SK-N-MC (cell line): Measurements from ENCODE around the gene STK16.
"Not testable (repeated sequence)": the region's sequence is repeated elsewhere in the genome, so short reads cannot be mapped to it uniquely, and the experiment has no call there.

ENCODE experiments used
- DNase-seq: peaks from one replicate; pipeline ENCODE4 v3.0.0-alpha.2; 2011; ENCODE audit warnings: low read depth, low spot score
- H3K27ac ChIP-seq: fragments of 200-600 bp; sonication (generic); 2 replicates; pipeline ENCODE4 v1.5.1; 2016; ENCODE audit warnings: mixed run types
- H3K36me3 ChIP-seq: fragments of 200-600 bp; sonication (generic); 2 replicates; pipeline ENCODE4 v1.6.1; 2017; ENCODE audit warnings: antibody characterized with exemption, low read length, mixed read lengths; ENCODE audit not compliant: insufficient read depth
- H3K4me3 ChIP-seq: fragments of 200-600 bp; sonication (generic); 2 replicates; pipeline ENCODE4 v1.5.1; 2016
- H3K9ac ChIP-seq: fragments of 200-600 bp; sonication (generic); 2 replicates; pipeline ENCODE4 v1.8.0; 2017; ENCODE audit warnings: mixed run types, mixed read lengths; ENCODE audit not compliant: insufficient read length
- H3K9me3 ChIP-seq: fragments of 200-600 bp; sonication (generic); 2 replicates; pipeline ENCODE4 v1.6.1; 2017; ENCODE audit warnings: low read depth, mild to moderate bottlenecking, antibody characterized with exemption, low read length, moderate library complexity, mixed read lengths
- EZH2 ChIP-seq: fragments of 200-600 bp; sonication (generic); IDR thresholded peaks from one replicate; pipeline ENCODE4 v1.6.1; 2017; ENCODE audit warnings: antibody characterized with exemption
- FOXP2 ChIP-seq: optimal IDR thresholded peaks from 2 replicates; pipeline ENCODE3; 2011; ENCODE audit warnings: mild to moderate bottlenecking, moderate library complexity; ENCODE audit not compliant: insufficient read depth; ENCODE audit errors: extremely low read length, control extremely low read depth
- POLR2AphosphoS5 ChIP-seq: IDR thresholded peaks from 2 replicates; pipeline ENCODE4 v1.6.1; 2012; ENCODE audit warnings: mild to moderate bottlenecking, low read depth, low read length, borderline replicate concordance

The STK16 gene, protein sequence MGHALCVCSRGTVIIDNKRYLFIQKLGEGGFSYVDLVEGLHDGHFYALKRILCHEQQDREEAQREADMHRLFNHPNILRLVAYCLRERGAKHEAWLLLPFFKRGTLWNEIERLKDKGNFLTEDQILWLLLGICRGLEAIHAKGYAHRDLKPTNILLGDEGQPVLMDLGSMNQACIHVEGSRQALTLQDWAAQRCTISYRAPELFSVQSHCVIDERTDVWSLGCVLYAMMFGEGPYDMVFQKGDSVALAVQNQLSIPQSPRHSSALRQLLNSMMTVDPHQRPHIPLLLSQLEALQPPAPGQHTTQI

DNA sequence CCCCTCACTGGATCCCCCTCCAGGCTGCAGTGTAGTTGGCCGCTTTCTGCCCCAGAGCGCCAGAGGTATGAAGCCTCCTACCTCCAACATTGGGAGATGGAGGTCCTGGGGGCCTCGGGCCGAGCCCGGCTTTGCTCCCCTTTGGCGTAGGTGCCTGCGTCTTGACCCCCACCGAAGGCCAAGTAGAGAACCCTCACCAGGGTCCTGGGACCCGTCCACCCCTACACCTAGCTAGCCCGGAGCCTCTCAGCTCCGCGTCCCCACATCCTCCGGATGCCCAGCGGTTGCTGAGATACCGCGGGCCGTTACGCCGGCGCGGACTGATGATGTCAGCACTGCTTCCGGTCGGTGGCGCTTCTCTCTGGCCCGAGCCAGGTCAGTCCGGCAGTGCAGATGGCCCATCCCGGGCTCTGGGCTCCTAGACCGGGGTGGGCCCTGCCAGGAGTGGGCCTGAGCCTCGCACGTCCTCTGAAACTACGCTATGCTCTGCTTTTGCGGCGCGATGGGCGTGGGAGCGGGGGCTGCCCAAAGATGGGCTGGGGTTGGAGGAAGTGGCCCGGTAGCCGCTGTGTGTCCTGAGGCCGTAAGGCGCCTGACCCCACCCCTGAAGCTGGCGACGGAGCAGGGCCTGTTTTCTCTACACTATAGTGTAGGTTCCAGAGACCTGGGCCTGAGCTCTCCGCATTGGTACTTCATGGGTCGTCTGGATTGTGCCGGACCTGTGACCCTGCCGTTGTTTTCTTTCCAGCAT is at the start of gene STK16, which contains the start of gene GLB1L:
STK16 (plus strand) TSS at position 332 of the 751 bp plus-strand sequence. CDS start 521 bp downstream, outside the sequence.
GLB1L (minus strand) TSS at position 297 of the 751 bp plus-strand sequence. CDS start 1,871 bp downstream, outside the sequence.
- Histone ChIP-seq H3K27ac (no peak within 1 kb of the TSS), H3K9ac (peak within 1 kb of the TSS; percentile 87), H3K4me3 (peak within 1 kb of the TSS; percentile 99), H3K36me3 (no peaks in the 10 kb centered on the region; the same call in 1 of the 2 replicates), H3K9me3 (no peaks in the 10 kb centered on the region)
- TF ChIP-seq EZH2: no peak
- TF ChIP-seq FOXP2: peak; percentile 9
- TF ChIP-seq POLR2AphosphoS5: peak; percentile 90
- no peak for DNase-seq

DNA sequence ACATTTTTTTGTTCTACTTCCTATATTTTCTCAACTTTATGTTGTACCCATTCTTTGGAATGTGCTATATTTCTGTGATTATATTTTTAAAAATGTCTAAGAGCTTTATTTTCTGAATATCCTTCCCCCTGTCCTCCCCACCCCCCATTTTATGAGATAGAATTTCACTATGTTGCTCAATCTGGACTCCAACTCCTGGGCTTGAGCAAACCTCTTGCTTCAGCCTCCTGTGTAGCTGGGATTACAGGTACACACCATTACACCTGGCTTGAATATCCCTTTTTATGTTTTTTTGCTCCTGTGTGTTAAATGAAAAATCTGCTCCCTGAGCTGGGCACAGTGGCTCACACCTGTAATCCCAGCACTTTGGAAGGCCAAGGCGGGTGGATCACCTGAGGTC is 47.9 kb upstream of the STK16 start:
- H3K9me3 ChIP-seq: no peaks in the 10 kb centered on the region

DNA sequence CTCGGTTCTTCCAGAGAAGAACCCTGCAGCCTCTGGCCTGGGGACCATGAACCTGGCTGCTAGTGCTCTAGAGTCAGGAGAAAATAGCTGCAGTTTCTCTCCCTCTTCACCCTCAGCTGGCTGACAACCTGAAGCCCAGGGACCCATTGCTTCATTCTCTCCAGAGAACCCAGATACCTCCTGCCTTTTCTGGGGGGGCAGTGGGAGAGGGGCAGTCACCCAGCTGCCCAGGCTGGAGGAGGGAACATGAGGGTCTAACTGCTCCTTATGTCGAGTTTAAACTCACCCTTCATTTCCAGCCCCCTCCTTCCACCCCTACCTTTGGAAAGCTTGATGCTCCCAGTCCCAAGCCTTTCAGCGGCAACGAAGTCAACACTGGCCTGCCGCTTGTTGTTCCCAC is 46.3 kb upstream of the STK16 start:
- Histone ChIP-seq H3K9ac (no peak overlapping the region), H3K27ac (no peak overlapping the region), H3K4me3 (no peak overlapping the region), H3K36me3 (no peaks in the 10 kb centered on the region), H3K9me3 (no peaks in the 10 kb centered on the region)
- no peak for DNase-seq
- TF ChIP-seq FOXP2: no peak

More for the DNA sequence above, 47.9 kb upstream of the STK16 start:
- H3K9ac ChIP-seq: no peak overlapping the region
- H3K27ac ChIP-seq: no peak overlapping the region
- H3K4me3 ChIP-seq: no peak overlapping the region
- DNase-seq: no peak
- no peaks in the 10 kb centered on the region for H3K36me3 ChIP-seq
- TF ChIP-seq EZH2 (no peak), FOXP2 (no peak), POLR2AphosphoS5 (no peak)

DNA sequence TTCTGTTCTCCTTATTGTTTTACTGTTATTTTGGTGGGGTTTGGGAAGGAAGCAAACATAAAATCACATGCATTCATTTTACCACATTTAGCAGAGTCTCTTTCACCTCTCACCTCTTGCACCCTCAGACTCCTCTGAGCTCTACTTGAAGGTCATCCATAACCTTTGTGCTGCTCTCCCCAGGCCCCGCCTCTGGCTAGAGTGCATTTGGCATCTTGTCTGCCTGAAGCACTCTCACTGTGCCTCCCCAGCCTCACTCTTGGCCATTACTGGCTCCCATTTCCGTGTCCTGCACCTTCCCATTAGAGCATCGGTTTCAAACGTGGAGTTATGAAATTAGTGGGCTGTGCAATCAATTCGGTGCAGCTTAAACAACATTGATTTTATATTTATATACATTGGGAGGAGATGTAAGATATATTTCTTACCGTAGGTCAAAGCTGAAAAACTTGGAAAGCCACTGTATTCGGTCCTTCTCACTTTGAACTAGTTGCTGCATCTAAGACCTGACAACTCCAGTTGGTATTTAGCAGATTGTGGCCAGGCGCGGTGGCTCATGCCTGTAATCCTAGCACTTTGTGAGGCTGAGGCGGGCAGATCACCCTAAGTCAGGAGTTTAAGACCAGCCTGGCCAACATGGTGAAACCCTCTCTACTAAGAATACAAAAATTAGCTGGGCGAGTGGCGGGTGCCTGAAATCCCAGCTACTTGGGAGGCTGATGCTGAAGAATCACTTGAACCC is 45.6 kb upstream of the STK16 start:
- Histone ChIP-seq H3K36me3 (no peaks in the 10 kb centered on the region), H3K9ac (no peak overlapping the region), H3K27ac (no peak overlapping the region), H3K9me3 (no peaks in the 10 kb centered on the region), H3K4me3 (no peak overlapping the region)
- DNase-seq: no peak
- no peak for TF ChIP-seq EZH2
- TF ChIP-seq POLR2AphosphoS5: no peak
- no peak for TF ChIP-seq FOXP2

DNA sequence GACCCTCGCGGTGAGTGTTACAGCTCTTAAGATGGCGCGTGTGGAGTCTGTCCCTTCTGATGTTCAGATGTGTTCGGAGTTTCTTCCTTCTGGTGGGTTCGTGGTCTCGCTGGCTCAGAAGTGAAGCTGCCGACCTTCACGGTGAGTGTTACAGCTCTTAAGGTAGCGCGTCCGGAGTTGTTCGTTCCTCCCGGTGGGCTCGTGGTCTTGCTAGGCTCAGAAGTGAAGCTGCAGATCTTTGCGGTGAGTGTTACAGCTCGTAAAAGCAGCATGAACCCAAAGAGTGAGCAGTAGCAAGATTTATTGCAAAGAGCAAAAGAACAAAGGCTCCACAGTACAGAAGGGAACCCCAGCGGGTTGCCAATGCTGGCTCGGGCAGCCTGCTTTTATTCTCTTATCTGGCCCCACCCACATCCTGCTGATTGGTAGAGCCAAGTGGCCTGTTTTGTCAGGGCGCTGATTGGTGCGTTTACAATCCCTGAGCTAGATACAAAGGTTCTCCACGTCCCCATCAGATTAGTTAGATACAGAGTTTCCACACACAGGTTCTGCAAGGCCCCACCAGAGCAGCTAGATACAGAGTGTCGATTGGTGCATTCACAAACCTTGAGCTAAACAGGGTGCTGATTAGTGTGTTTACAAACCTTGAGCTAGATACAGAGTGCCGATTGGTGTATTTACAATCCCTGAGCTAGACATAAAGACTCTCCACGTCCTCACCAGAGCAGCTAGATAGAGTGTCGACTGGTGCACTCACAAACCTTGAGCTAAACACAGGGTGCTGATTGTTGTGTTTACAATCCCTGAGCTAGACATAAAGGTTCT is 44.6 kb upstream of the STK16 start:
- H3K4me3 ChIP-seq, H3K36me3 ChIP-seq, DNase-seq, H3K9ac ChIP-seq, H3K9me3 ChIP-seq: not testable (repeated sequence)
- peak; percentile 74 for TF ChIP-seq POLR2AphosphoS5
- H3K27ac ChIP-seq: peak overlapping the region; percentile 70; the same call in 1 of the 2 replicates

DNA sequence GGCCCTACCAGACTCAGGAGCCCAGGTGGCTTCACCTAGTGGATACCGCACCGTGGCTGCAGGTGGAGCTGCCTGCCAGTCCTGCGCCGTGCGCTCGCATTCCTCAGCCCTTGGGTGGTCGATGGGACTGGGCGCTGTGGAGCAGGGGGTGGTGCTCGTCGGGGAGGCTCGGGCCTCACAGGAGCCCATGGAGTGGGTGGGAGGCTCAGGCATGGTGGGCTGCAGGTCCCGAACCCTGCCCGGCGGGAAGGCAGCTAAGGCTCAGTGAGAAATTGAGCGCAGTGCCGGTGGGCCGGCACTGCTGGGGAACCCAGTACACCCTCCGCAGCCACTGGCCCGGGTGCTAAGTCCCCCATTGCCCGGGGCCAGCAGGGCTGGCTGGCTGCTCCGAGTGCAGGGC is 43.9 kb upstream of the STK16 start:
- not testable (repeated sequence) for H3K4me3 ChIP-seq, H3K9ac ChIP-seq, DNase-seq, H3K27ac ChIP-seq, H3K36me3 ChIP-seq, H3K9me3 ChIP-seq

DNA sequence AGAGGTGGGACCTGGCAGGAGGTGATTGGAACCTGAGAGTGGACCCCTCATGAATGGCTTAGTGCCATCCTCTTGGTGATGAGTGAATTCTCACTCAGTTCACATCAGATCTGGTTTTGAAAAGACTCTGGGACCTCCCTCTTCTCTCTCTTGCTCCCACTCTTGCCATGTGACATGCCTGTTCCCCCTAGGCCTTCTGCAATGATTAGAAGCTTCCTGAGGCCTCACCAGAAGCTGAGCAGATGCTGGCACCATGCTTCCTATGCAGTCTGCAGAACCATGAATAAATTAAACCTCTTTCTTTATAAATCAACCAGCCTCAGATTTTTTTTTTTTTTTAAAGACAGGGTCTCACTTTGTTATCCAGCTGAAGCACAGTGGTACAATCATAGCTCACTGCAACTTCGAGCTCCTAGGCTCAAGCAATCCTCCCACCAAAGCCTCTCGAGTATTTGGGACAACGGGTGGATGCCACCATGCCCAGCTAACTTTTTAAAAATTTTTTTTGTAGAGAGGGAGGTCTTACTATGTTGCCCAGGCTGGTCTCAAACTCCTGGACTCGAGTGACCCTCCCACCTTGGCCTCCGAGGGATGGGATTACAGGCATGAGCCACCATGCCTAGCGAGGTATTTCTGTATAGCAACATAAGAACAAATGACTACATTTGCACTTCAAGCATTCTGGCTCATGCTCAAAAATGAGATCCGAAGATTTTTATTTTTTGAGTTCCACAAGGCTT is 40.7 kb upstream of the STK16 start:
- DNase-seq: no peak
- no peak overlapping the region for H3K9ac ChIP-seq
- peaks cover 15% of the 10 kb centered on the region for H3K36me3 ChIP-seq
- no peaks in the 10 kb centered on the region for H3K9me3 ChIP-seq
- H3K27ac ChIP-seq: no peak overlapping the region
- no peak overlapping the region for H3K4me3 ChIP-seq
- TF ChIP-seq POLR2AphosphoS5 (no peak), EZH2 (no peak), FOXP2 (no peak)

DNA sequence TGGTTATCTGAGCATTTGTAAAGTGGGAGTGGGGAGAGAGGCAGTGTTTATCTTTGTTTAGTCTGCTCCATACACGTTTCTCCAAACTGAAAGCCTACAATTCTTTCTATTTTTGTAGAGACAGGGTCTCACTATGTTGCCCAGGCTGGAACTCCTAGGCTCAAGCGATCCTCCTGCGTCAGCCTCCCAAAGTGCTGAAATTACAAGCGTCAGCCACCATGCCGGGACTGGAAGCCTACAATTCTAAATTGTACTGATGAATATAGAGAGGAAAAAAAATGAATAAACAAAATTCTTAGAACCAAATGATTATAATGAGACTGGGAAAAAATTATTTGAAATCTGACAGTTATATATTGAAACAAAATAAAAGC is 40.1 kb upstream of the STK16 start:
- no peak overlapping the region for H3K9ac ChIP-seq
- peaks cover 21% of the 10 kb centered on the region for H3K36me3 ChIP-seq
- TF ChIP-seq POLR2AphosphoS5 (no peak), FOXP2 (no peak), EZH2 (no peak)
- DNase-seq: no peak
- H3K27ac ChIP-seq: no peak overlapping the region
- H3K4me3 ChIP-seq: no peak overlapping the region
- H3K9me3 ChIP-seq: no peaks in the 10 kb centered on the region
